ENCODE measurements around the gene CDK13.

DNA sequence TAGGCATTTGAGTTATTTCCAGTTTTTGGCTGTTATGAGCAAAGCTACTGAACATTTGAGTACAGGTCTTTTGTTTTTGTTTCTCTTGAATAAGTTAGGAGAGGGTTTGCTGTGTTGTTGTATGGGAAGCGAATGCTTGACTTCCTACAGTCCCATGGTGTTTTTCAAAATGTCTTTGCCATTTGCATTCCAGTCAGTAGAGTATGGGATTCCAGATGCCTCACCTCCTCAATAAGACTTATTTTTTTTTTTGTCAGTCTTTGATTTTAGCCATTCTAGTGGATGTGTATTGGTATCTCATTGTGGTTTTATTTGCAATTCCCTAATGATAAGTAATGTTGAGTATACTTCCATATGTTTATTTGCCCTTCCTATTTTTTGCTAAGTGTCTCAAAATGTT lies 19.4 kb downstream of the CDK13 start:
- TF ChIP-seq POLR2A (IDR thresholded peaks at IDR 0.05) (no peak), CTCF (IDR thresholded peaks at IDR 0.05) (no peak)
